Spleen (tissue), 7 donors: ENCODE results near the gene MRPL51.

Experiments used
- CTCF ChIP-seq, 11 experiments: fragments of 200-600 bp in 7 of 11; fragments of 450-650 bp in 4 of 11; sonication (generic) in 4 of 11; IDR thresholded peaks in 8 of 11; conservative IDR thresholded peaks in 3 of 11; 1 replicate in 7 of 11; 2 replicates in 4 of 11; pipeline versions ENCODE4 v1.4.0 to v1.8.0; 2016 to 2021; ENCODE audit warnings: antibody characterized with exemption in 11 of 11, inconsistent platforms in 4 of 11, mild to moderate bottlenecking in 1 of 11
- POLR2A ChIP-seq, 3 donors: fragments of 450-650 bp; IDR thresholded peaks; one replicate each; pipeline ENCODE4 v1.5.1; 2017; ENCODE audit warnings: antibody characterized with exemption in 3 of 3, mild to moderate bottlenecking in 1 of 3
- POLR2AphosphoS5 ChIP-seq, 3 donors: sonication (generic); formaldehyde crosslinking; IDR thresholded peaks; one replicate each; pipeline ENCODE4 v1.5.1; 2017; ENCODE audit warnings: antibody characterized with exemption in 3 of 3
- donor health status: DM: no; HTN: no; CAD: no; lungs with moderate emphysema.
- donor health status: DM: no; HTN: no; CAD: no.
- donor health status: DM: no; HTN: no; CAD: no.

DNA sequence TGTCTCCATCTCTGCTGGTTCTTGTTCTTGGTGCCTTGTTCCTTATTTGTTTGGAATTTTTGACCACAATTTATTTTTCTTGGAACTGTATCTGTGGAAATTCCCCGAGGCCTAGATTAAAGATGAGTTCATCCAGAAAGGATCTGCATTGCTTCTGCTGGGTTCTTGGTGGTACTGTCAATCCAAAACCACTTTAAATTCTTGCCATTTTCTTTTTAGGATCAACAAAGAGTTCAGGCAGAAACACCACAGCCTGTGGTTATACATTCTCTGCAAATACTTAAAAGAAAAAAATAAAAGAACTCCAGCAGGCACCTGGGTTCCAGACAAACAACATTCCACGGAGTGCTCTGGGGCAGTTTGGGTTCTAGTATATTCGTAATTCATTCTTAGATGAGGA is 16.6 kb downstream of the MRPL51 start:
- TF ChIP-seq POLR2A (IDR thresholded peaks at IDR 0.05), result no peak
- TF ChIP-seq CTCF (IDR thresholded peaks at IDR 0.05 in 8 of 11, conservative IDR thresholded peaks at IDR 0.05 in 3 of 11), result no peak
- TF ChIP-seq POLR2AphosphoS5 (IDR thresholded peaks at IDR 0.05), result no peak
